Effector memory CD8-positive, alpha-beta T cell (primary cell): ENCODE data around the gene TSTD1.
A peak's percentile ranks its signal among the peaks of the same experiment; 100 is the strongest.
"Not testable (repeated sequence)": the region's sequence is repeated elsewhere in the genome, so short reads cannot be mapped to it uniquely, and the experiment has no call there.

Experiments
- ATAC-seq: fragments of 150-1000 bp; cut with Tn5 transposase; replicated peaks from 2 replicates; pipeline ENCODE4 v1.10.0; 2021; ENCODE audit warnings: mild to moderate bottlenecking, moderate library complexity
- DNase-seq, 3 experiments: peaks; one replicate each; pipeline ENCODE4 v3.0.0; 2021
- H3K27ac Mint-ChIP-seq, 2 donors: one replicate each; pipeline ENCODE4 v1.8.0; 2022; ENCODE audit warnings: mild to moderate bottlenecking in 2 of 2, mixed read lengths in 2 of 2, moderate library complexity in 2 of 2
- H3K27me3 Mint-ChIP-seq, 2 donors: one replicate each; pipeline ENCODE4 v1.8.0; 2022; ENCODE audit warnings: mixed read lengths in 2 of 2
- H3K36me3 Mint-ChIP-seq: one replicate; pipeline ENCODE4 v1.8.0; 2022; ENCODE audit warnings: mild to moderate bottlenecking, moderate library complexity, mixed read lengths; ENCODE audit not compliant: insufficient read depth
- H3K4me1 Mint-ChIP-seq, 2 donors: one replicate each; pipeline ENCODE4 v1.8.0; 2022; ENCODE audit warnings: low read depth in 2 of 2, mixed read lengths in 2 of 2
- H3K4me3 Mint-ChIP-seq, 2 donors: one replicate each; pipeline ENCODE4 v1.8.0; 2022; ENCODE audit warnings: mild to moderate bottlenecking in 2 of 2, mixed read lengths in 2 of 2, moderate library complexity in 2 of 2
- H3K9me3 Mint-ChIP-seq, 2 donors: one replicate each; pipeline ENCODE4 v1.8.0; 2022; ENCODE audit warnings: mixed read lengths in 2 of 2

TSTD1 gene

DNA sequence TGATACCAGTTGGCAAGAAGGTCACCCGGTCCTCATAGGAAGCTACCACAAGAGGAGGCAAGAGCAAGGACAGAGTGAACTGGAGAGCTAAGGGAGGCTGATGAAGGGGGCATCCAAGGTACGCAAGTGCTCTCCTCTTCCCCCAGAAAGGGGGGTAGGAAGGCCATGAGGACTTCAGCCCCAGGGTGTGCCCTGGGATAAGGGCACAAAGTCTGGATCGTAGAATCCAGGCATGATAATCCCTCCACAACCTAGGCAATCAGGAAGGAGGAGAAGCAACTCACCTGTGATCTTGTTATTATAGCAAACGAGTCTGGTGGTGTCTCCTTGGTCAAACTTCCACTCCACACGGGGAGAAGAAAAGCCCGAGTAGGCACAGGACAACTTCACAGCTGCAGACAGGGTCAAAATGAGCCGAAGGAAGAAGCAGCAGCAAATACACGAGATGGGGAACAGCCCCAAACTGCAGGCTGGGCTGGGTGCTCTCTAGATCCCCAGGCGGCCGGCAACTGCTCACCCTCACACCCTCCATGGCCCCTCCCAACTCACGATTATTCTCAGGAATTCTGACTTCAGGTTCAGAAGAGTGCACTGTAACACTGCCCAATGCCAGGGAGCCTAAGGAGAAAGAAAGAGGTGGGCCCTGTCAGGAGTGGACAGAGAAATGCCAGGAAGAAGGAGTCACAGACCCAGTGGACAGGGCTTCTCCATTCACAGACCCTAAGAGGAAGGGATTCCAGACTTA lies 37.9 kb downstream of the TSTD1 start:
- no peak for ATAC-seq
- H3K4me3 Mint-ChIP-seq, result no peak overlapping the region
- H3K27me3 Mint-ChIP-seq, result no peaks in the 10 kb centered on the region
- no peaks in the 10 kb centered on the region for H3K9me3 Mint-ChIP-seq
- H3K36me3 Mint-ChIP-seq, result peaks cover 7% of the 10 kb centered on the region
- H3K27ac Mint-ChIP-seq, result no peak overlapping the region
- DNase-seq, result no peak
- H3K4me1 Mint-ChIP-seq, result peaks cover 7 to 8% of the 10 kb centered on the region in 2 donors

DNA sequence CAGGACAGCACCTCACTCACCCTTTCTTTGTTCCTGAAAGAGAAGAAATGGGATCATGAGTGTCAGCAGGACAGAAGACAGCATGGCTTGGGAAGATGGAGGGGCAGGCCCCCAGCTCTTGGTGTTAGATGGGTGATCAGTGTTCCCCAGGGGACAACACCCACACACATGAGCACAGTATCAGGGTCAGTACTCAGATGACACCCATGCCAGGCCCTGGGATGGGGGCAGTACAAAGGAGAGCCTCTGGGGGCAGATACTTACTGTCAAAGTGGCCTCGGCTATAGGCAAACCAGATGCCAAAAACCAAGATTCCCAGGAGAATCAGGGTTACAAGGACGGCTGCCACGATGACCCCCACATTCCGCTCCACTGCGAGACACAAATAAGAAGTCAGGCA lies 39.4 kb downstream of the TSTD1 start:
- H3K4me1 Mint-ChIP-seq, result peaks cover 7 to 8% of the 10 kb centered on the region in 2 donors
- no peak overlapping the region for H3K27ac Mint-ChIP-seq
- H3K27me3 Mint-ChIP-seq, result no peaks in the 10 kb centered on the region
- no peak overlapping the region for H3K4me3 Mint-ChIP-seq
- ATAC-seq, result no peak
- no peaks in the 10 kb centered on the region for H3K9me3 Mint-ChIP-seq
- DNase-seq, result no peak
- peaks cover 7% of the 10 kb centered on the region for H3K36me3 Mint-ChIP-seq

DNA sequence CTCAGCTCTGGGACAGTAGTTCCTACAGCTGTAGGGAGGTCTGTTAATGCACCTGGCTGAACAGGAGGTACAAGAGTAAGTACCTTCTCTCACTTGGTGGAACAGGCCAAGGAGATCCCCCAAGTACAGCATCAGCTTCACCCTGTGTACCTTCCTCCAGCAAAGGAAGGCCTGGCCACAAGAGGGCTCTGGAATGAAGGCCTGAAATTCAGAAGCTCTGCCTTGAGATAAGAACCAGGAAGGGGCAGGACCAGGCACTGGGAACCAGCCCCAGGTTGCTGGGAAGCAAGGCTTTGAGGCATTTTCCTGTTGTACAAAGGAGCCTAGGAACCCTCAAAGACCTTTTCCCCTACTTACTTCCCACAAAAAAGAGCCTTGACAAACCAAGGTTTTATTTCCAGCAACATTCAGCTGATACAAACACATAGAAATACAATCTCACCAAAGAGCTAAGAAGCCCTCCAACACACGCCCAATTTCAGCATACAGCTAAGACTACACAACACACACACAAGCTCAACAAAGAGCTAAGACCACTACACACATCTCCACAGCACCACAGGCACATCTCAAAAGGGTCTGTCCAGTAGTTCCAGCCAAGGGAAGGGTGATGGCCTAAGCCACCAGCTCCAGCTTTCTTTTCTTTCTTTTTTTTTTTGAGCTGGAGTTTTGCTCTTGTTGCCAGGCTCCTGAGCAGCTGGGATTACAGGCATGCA lies 41.3 kb downstream of the TSTD1 start:
- H3K4me1 Mint-ChIP-seq, result peaks cover 7 to 8% of the 10 kb centered on the region in 2 donors
- peak; percentile 73 for ATAC-seq
- H3K27me3 Mint-ChIP-seq, result no peaks in the 10 kb centered on the region
- peaks cover 7% of the 10 kb centered on the region for H3K36me3 Mint-ChIP-seq
- H3K4me3 Mint-ChIP-seq, result no peak overlapping the region
- H3K9me3 Mint-ChIP-seq, result no peaks in the 10 kb centered on the region
- DNase-seq, result peak; percentile 18 to 39 (median 20)
- peak overlapping the region in 1 of 2 donors; percentile 70 for H3K27ac Mint-ChIP-seq

DNA sequence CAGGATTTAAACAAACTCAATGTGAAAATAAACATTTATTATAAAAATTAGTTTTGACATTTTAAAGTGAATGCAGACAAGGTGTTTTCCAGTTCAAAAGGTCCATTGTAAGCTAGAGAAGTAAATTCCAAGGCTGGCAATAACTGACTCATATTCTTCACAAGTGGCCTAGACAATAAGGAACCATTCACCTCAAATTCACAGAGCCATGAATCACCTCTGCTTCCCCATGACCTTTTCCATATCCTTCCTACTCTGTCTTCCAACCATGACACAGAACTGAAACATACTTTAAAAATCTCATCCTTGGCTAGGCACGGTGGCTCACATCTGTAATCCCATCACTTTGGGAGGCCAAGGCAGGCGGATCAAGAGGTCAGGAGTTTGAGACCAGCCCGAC lies 42.6 kb downstream of the TSTD1 start:
- Mint-ChIP-seq H3K9me3 (no peaks in the 10 kb centered on the region), H3K27ac (peak overlapping the region in 1 of 2 donors; percentile 70)

DNA sequence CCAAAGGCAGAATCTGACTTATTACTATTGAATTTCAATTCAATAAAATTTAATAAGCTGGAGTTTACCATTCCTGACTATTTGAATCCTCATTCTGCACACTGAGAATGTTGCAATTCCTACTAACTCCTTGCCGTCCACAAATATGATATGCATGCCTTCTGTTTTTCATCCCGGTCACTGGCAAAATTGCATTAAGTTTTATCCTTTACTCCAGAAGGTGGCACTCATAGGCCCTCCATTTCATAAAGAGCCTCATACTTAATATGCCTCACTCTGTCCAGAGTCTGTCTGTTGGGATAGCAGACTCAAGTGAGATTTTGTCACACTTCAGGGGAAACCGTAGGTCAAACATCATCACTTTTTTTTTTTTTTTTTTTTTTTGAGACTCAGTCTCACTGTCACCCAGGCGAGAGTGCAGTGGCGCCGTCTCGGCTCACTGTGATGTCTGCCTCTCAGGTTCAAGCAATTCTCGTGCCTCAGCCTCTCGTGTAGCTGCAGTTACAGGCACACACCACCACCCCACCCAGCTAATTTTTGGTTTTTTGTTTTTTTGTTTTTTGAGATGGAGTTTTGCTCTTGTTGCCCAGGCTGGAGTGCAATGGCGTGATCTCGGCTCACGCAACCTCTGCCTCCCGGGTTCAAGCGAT lies 45.1 kb downstream of the TSTD1 start:
- no peak for ATAC-seq
- DNase-seq, result no peak
- Mint-ChIP-seq H3K36me3 (peaks cover 10% of the 10 kb centered on the region), H3K4me3 (no peak overlapping the region), H3K27ac (no peak overlapping the region), H3K9me3 (no peaks in the 10 kb centered on the region), H3K27me3 (no peaks in the 10 kb centered on the region), H3K4me1 (peaks cover 7 to 8% of the 10 kb centered on the region in 2 donors)

More for the DNA sequence above, 42.6 kb downstream of the TSTD1 start:
- ATAC-seq (no peak), DNase-seq (no peak)
- Mint-ChIP-seq H3K27me3 (no peaks in the 10 kb centered on the region), H3K36me3 (peaks cover 7% of the 10 kb centered on the region), H3K4me3 (no peak overlapping the region), H3K4me1 (peaks cover 7 to 8% of the 10 kb centered on the region in 2 donors)

DNA sequence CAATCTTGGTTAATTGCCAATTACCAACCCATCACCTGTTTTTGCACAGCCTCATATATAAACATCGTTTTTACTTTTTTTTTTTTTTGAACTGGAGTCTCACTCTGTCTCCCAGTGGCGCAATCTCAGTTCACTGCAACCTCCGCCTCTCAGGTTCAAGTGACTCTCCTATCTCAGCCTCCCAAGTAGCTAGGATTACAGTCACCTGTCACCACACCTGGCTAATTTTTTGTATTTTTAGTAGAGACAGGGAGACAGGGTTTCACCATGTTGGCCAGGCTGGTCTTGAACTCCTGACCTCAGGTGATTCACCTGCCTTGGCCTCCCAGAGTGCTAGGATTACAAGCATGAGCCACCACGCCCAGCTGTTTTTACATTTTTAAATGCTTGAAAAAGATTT lies 46.7 kb downstream of the TSTD1 start:
- not testable (repeated sequence) for H3K9me3 Mint-ChIP-seq, H3K27me3 Mint-ChIP-seq, H3K27ac Mint-ChIP-seq, H3K4me1 Mint-ChIP-seq, H3K36me3 Mint-ChIP-seq, H3K4me3 Mint-ChIP-seq, ATAC-seq, DNase-seq
